ENCODE measurements around the gene C1RL. TPM values are rescaled to one million over a fixed set of nuclear protein-coding genes. Genes with fewer than 3 reads are reported as not detected.

C1RL gene
- total and polyA plus RNA-seq, 2 donors (not counting 1 experiment from before 2014, with no cell fraction given): 13.5 to 24.9 TPM

GRCh38 chr12:7109572-7109920, 532 bp upstream of the C1RL start:
- H3K36me3 ChIP-seq (replicated peaks in 1 of 2; ENCODE audit: control extremely low read depth in 1 of 2, control insufficient read depth in 1 of 2, extremely low read depth in 1 of 2, insufficient read depth in 2 of 2, low read length in 1 of 2): peaks cover 0 to 9% of the 10 kb centered on the region in 2 experiments
- ChIA-PET POLR2A (interaction anchor here (2.0 kb wide), 1 partner anchor 165 kb away, joined by 7 read pairs; the partner anchor contains the start of genes C12orf57 and RNU7-1), CTCF (interaction anchor here (0.6 to 3.6 kb wide), 18 partner anchors 10 to 261 kb away, joined by 3 to 35 read pairs (median 4); partner anchors contain the start of genes C12orf57, LPCAT3, RBP5 and RNU7-1)
- intact Hi-C loops (cut with micrococcal nuclease): loop anchor here (1.0 to 2.0 kb wide), 4 partner anchors 139 to 240 kb away; partner anchors contain the start of genes C12orf57, EMG1 and PHB2
- H3K4me2 ChIP-seq (replicated peaks; ENCODE audit: low read depth, low read length, poor library complexity, severe bottlenecking): peak overlapping the region; percentile 94
- TF ChIP-seq CTCF (IDR thresholded peaks at IDR 0.05) (no peak), EZH2 (IDR thresholded peaks at IDR 0.05; ENCODE audit: borderline replicate concordance, insufficient read depth, low read depth, low read length, poor library complexity, severe bottlenecking) (no peak)
- H3K9ac ChIP-seq (ENCODE audit: low read length): peak overlapping the region; percentile 94
- Mint-ChIP-seq H3K4me1 (peaks cover 28% of the 10 kb centered on the region), H3K27ac (peak overlapping the region; percentile 86), H3K9me3 (ENCODE audit: insufficient read depth) (peaks cover 4% of the 10 kb centered on the region), H3K4me3 (peak overlapping the region; percentile 97), H3K27me3 (no peaks in the 10 kb centered on the region)
- H3K27ac ChIP-seq (ENCODE audit: low read length in 2 of 2): no peak overlapping the region
- ATAC-seq (ENCODE audit: low read depth) (no peak), DNase-seq (no peak)
- peaks cover 8% of the 10 kb centered on the region for H4K20me1 ChIP-seq (ENCODE audit: control insufficient read depth, insufficient read depth, low read length, poor library complexity, severe bottlenecking)
- peak overlapping the region; percentile 96 for H2AFZ ChIP-seq (ENCODE audit: insufficient read depth, low read depth, low read length, poor library complexity, severe bottlenecking)
- H3K4me1 ChIP-seq (ENCODE audit: control insufficient read depth in 2 of 2, insufficient read depth in 2 of 2, low read length in 2 of 2): peaks cover 12 to 18% of the 10 kb centered on the region in 2 donors
- 87% methylated on average over 4 of the region's 5 CpGs for WGBS (ENCODE audit: insufficient coverage)
- H3K27me3 ChIP-seq (replicated peaks in 1 of 4; ENCODE audit: control extremely low read depth in 1 of 4, control insufficient read depth in 3 of 4, insufficient read depth in 4 of 4, low read length in 3 of 4): no peaks in the 10 kb centered on the region
- peaks cover 18% of the 10 kb centered on the region for H3K79me2 ChIP-seq (ENCODE audit: control insufficient read depth, insufficient read depth, low read length)
- H3K9me3 ChIP-seq (ENCODE audit: control extremely low read depth in 1 of 3, control insufficient read depth in 2 of 3, insufficient read depth in 1 of 3, low read length in 2 of 3): peaks cover 0 to 2% (median 0%) of the 10 kb centered on the region in 3 donors
- peak overlapping the region in 2 of 5 experiments; percentile 90 to 94 for H3K4me3 ChIP-seq (ENCODE audit: control extremely low read depth in 1 of 5, extremely low read depth in 1 of 5, insufficient read depth in 1 of 5, low read depth in 2 of 5, low read length in 4 of 5)

All from B cell (primary cell).